Activated CD8-positive, alpha-beta memory T cell treated with anti-CD3 and anti-CD28 coated beads, Interleukin-2, amount 50 U/mL, for 1 hour (primary cell): Measurements from ENCODE around the gene MCF2L.
"Not testable (repeated sequence)": the region's sequence is repeated elsewhere in the genome, so short reads cannot be mapped to it uniquely, and the experiment has no call there.

ENCODE experiments used
- DNase-seq: peaks from one replicate; pipeline ENCODE4 v3.0.0-alpha.2; 2020; ENCODE audit errors: extremely low read depth

MCF2L gene

GRCh38 chr13:113049981-113050380, 81.0 kb downstream of the MCF2L start:
- DNase-seq: no peak

DNA sequence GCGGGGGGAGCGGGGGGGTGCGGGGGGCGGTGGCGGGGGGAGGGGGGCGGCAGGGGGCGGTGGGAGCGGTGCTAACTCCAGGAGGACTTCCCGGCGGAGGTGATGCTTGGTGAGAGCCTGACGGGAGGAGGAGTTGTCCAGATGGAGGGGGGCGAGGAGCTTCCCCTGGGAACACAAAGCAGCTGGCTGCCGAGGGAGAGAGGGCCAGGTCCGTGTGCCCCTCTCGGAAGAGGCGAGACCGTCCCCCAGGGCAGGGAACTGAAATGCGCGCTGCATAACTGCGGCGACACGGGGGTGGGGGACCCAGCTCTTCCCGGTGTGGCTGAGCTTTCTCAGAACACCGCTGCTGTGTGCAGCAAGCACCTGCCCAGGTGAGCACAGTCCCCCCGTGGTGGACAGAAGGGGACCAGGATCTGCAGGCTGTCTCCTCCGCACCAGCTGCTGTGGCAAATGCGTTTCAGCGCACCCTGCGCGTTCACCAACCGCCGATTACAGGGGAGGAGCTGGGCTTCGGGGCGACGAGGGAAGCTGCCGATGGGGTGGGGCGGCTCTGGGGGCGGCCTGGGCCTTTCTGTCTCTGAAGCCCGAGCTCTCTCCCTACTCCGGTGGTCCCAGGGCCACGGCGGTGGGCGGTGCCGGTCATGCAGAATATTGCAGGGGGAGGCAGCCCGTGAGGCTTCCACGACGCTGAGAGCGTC, 81.9 kb downstream of the MCF2L start:
- no peak for DNase-seq

- no peak for DNase-seq
Observed at GRCh38 chr13:113051641-113052040, 82.6 kb downstream of the MCF2L start.

- no peak for DNase-seq
Observed at GRCh38 chr13:113052206-113052605, 83.2 kb downstream of the MCF2L start.

GRCh38 chr13:113052971-113053370, 84.0 kb downstream of the MCF2L start:
- no peak for DNase-seq

DNA sequence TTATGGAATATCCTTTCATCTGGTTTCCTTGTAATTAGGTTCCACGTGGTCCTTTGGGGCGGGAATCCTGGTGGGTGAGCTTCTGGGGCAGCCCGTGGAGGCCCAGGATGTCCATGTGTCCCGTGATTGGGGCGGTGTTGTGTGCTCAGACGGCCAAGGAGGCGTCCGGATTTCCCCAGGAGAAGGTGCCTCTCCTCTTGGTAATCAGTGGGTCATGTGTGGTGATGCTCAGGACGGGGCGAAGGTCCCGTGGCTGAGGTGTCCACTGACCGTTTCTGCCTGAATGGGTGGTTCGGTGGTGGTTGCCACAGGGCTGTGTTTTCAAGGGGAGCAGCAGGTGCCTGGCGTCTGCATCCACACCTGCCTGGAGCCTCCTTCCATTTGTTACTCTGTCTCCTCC, 84.4 kb downstream of the MCF2L start:
- DNase-seq: no peak

GRCh38 chr13:113053801-113054604, 85.0 kb downstream of the MCF2L start:
- DNase-seq: no peak

GRCh38 chr13:113057084-113057483, 88.1 kb downstream of the MCF2L start:
- DNase-seq: no peak

DNA sequence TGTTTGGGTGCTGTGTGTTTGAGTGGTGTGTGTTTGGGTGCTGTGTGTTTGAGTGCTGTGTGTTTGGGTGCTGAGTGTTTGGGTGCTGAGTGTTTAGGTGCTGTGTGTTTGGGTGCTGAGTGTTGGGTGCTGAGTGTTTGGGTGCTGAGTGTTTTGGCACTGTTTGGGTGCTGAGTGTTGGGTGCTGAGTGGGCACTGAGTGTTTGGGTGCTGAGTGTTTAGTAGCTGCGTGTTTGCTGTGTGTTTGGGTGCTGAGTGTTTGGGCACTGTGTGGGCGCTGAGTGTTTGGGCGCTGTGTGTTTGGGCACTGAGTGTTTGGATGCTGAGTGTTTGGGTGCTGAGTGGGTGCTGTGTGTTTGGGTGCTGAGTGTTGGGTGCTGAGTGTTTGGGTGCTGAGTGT, 88.5 kb downstream of the MCF2L start:
- not testable (repeated sequence) for DNase-seq

DNA sequence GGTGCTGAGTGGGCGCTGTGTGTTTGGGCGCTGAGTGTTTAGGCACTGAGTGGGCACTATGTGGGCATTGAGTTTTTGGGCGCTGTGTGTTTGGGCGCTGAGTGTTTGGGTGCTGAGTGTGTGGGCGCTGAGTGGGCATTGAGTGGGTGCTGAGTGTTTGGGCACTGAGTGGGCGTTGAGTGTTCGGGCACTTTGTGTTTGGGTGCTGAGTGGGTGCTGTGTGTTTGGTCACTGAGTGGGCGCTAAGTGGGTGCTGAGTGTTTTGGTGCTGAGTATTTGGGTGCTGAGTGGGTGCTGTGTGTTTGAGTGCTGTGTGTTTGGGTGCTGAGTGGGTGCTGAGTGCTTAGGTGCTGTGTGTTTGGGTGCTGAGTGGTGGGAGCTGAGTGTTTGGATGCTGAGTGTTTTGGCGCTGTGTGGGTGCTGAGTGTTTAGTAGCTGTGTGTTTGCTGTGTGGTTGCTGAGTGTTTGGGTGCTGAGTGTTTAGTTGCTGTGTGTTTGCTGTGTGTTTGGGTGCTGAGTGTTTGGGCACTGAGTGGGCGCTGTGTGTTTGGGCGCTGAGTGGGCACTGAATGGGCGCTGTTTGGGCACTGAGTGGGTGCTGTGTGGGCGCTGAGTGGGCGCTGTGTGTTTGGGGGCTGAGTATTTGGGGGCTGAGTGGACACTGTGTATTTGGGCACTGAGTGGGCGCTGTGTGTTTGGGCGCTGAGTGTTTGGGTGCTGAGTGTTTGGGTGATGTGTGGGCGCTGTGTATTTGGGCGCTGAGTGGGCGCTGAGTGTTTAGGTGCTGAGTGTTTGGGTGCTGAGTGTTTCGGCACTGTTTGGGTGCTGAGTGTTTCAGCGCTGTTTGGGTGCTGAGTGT, 89.3 kb downstream of the MCF2L start:
- no peak for DNase-seq

GRCh38 chr13:113058988-113059850, 90.2 kb downstream of the MCF2L start:
- DNase-seq: no peak

- no peak for DNase-seq
Observed at GRCh38 chr13:113059891-113060290, 90.9 kb downstream of the MCF2L start.

DNA sequence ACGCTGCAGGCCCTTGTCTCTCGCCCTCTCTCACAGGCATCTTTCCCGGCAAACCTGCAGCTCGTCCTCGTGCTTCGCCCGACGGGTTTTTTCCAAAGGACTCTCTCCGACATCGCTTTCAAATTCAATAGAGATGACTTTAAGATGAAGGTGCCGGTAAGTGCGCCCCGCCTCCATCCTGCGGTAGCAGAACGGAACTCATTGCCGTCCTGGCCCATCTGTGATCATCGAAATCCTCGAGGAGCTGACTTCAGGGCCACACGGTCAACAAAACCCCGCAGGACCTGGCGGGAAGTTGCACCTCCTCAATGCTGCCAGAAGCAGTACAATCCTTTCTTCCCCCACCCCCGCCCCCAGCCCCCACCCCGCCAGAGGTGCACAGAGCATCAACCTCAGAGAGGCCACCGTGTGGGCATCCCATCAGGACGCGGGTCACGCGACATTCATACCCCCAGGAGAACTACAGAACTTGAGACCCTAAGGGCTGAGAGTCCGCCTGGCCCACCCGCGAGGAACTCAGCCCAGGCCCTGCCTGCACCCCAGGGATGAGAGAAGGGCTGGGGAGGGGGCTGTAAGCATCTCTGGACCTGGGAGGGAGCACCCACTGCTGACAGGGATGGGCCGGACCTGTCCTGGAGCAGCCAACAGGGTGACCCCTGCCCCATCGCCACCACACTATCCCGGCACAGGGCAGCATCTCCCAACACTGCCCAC, 91.7 kb downstream of the MCF2L start:
- no peak for DNase-seq

GRCh38 chr13:113061271-113061625, 92.2 kb downstream of the MCF2L start:
- DNase-seq: no peak

- no peak for DNase-seq
Observed at GRCh38 chr13:113061796-113062425, 92.9 kb downstream of the MCF2L start.

- DNase-seq: no peak
Observed at GRCh38 chr13:113062691-113063090, 93.7 kb downstream of the MCF2L start.

DNA sequence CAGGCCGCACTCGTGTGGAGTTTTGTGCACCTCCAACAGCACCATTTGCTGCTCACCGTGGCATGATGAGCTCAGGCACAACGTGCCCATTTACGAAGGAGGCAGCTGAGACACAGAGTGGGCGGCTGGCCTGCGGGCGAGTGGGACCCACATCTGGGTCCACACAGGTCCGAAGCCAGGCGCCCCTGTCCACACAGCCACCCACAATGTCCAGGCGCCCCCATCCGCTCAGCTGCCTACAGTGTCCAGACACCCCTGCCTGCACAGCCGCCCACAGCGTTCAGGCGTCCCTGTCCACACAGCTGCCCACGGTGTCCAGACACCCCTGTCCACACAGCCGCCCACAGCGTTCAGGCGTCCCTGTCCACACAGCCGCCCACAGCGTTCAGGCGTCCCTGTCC, 94.1 kb downstream of the MCF2L start:
- no peak for DNase-seq

DNA sequence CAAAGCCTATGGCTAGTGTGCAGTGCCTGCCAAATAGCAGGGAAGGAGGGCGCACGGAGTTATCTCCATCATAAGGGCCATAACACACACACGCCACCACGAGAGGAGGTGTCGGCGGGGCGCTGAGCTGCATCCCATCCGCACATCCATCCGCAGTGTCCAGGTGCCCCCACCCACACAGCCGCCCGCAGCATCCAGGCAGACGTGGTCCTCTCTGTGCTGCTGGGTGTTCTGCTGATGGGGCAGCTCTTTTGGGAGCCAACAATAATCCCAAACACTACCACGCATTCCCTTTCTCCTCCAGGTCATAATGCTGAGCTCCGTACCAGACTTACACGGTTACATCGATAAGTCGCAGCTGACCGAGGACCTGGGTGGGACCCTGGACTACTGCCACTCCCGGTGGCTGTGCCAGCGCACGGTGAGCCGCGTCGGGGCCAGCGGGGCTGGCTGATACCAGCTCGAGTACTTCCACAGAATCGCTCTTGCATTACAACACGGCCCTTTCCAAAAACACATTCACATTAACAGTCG, 95.1 kb downstream of the MCF2L start:
- DNase-seq: no peak

DNA sequence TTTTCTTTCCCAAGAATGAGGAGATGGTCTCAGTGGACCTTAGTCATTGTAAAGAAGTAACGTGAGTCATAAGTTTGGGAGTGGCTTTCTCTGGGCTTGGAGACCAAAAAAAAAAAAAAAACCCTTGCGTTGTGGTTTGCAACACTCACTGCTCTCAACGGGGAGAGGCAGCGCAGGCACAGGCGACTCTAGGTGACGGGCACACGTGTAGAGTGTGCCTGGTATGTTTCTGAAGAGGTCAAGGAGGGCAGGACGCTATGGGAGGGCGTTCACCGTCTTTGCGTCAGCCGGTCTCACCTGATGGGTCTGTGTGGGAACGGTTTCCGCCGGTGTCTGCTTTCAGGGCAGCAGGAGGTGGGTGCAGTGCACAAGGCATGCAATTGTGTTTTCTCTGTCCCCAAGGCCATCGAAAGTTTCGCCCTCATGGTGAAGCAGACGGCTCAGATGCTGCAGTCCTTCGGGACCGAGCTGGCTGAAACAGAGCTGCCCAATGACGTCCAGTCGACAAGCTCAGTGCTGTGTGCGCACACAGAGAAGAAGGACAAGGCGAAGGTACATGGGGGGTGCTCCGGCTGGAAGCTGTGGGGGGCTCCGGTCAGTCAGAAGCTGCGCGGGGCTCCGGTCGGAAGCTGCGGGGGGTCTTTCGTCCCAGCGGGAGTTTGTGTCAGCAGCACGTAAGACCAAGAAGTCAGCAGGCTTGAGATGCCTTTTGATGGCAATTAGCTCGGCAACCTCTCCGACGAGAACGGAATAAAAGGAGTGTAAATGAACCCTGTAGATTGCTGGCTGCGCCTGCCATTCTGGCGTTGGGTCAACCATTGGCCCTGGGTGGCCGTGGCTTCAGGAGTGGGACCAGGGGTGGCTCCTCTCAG, 95.8 kb downstream of the MCF2L start:
- no peak for DNase-seq
